Activated CD8-positive, alpha-beta memory T cell treated with anti-CD3 and anti-CD28 coated beads for 48 hours (primary cell): ENCODE measurements around the gene CNTN5.
"Not testable (repeated sequence)": the region's sequence is repeated elsewhere in the genome, so short reads cannot be mapped to it uniquely, and the experiment has no call there.

ENCODE experiments used
- DNase-seq, 3 experiments: peaks; one replicate each; pipeline ENCODE4 v3.0.0-alpha.2; 2020; ENCODE audit warnings: low read depth in 2 of 3, low spot score in 2 of 3

Gene CNTN5

GRCh38 chr11:100185588-100185987 lies 1164.8 kb downstream of the CNTN5 start:
- DNase-seq, result no peak

- no peak for DNase-seq
Measured at GRCh38 chr11:100188137-100188783, 1167.5 kb downstream of the CNTN5 start.

- DNase-seq, result no peak
Measured at GRCh38 chr11:100190395-100190794, 1169.6 kb downstream of the CNTN5 start.

- no peak for DNase-seq
Measured at GRCh38 chr11:100192181-100192580, 1171.4 kb downstream of the CNTN5 start.

- no peak for DNase-seq
Measured at GRCh38 chr11:100203789-100204188, 1183.0 kb downstream of the CNTN5 start.

- DNase-seq, result no peak
Measured at GRCh38 chr11:100205926-100206325, 1185.2 kb downstream of the CNTN5 start.

GRCh38 chr11:100208207-100208606 lies 1187.5 kb downstream of the CNTN5 start:
- DNase-seq, result no peak

- DNase-seq, result no peak
Measured at GRCh38 chr11:100214791-100215190, 1194.0 kb downstream of the CNTN5 start.

GRCh38 chr11:100220801-100221200 lies 1200.1 kb downstream of the CNTN5 start:
- DNase-seq, result no peak

GRCh38 chr11:100221791-100222190 lies 1201.0 kb downstream of the CNTN5 start:
- no peak for DNase-seq

GRCh38 chr11:100224541-100225034 lies 1203.8 kb downstream of the CNTN5 start:
- no peak for DNase-seq

- no peak for DNase-seq
Measured at GRCh38 chr11:100229086-100229485, 1208.3 kb downstream of the CNTN5 start.

- no peak for DNase-seq
Measured at GRCh38 chr11:100232006-100232405, 1211.3 kb downstream of the CNTN5 start.

- no peak for DNase-seq
Measured at GRCh38 chr11:100235085-100235484, 1214.3 kb downstream of the CNTN5 start.

- no peak for DNase-seq
Measured at GRCh38 chr11:100240025-100240539, 1219.3 kb downstream of the CNTN5 start.

- DNase-seq, result no peak
Measured at GRCh38 chr11:100247704-100248103, 1227.0 kb downstream of the CNTN5 start.

GRCh38 chr11:100257238-100257803 lies 1236.6 kb downstream of the CNTN5 start:
- not testable (repeated sequence) for DNase-seq

- DNase-seq, result no peak
Measured at GRCh38 chr11:100269516-100269915, 1248.8 kb downstream of the CNTN5 start.

- DNase-seq, result no peak
Measured at GRCh38 chr11:100273066-100273815, 1252.5 kb downstream of the CNTN5 start.

GRCh38 chr11:100274466-100274865 lies 1253.7 kb downstream of the CNTN5 start:
- DNase-seq, result not testable (repeated sequence)

GRCh38 chr11:100294748-100295147 lies 1274.0 kb downstream of the CNTN5 start:
- DNase-seq, result no peak
